GM12891 (cell line): ENCODE data around the gene CLDN7.
A peak's percentile ranks its signal among the peaks of the same experiment; 100 is the strongest.
"Not testable (repeated sequence)": the region's sequence is repeated elsewhere in the genome, so short reads cannot be mapped to it uniquely, and the experiment has no call there.

Experiments used
- DNase-seq: peaks from one replicate; pipeline ENCODE4 v3.0.0; 2011; ENCODE audit warnings: low spot score; ENCODE audit not compliant: insufficient read length
- FAIRE-seq: peaks from 2 replicates; lab custom pipeline; 2011; peaks lifted over from hg19 to GRCh38; lab: Jason Lieb, UNC
- PAX5 ChIP-seq: IDR thresholded peaks from 2 replicates; pipeline ENCODE4 v1.6.1; 2011; ENCODE audit warnings: low read length, moderate library complexity, mild to moderate bottlenecking; ENCODE audit not compliant: insufficient read depth, severe bottlenecking
- POLR2A ChIP-seq: IDR thresholded peaks from 2 replicates; pipeline ENCODE4 v1.6.1; 2011; ENCODE audit warnings: low read depth, low read length, control low read depth
- POLR2AphosphoS5 ChIP-seq: IDR thresholded peaks from 2 replicates; pipeline ENCODE4 v1.6.1; 2011; ENCODE audit warnings: low read depth, low read length, control low read depth
- POU2F2 ChIP-seq: IDR thresholded peaks from 2 replicates; pipeline ENCODE4 v1.6.1; 2011; ENCODE audit warnings: low read depth, mild to moderate bottlenecking, control low read depth, low read length, moderate library complexity
- SPI1 ChIP-seq: IDR thresholded peaks from 2 replicates; pipeline ENCODE4 v1.6.1; 2011; ENCODE audit warnings: low read depth, low read length, control low read depth
- TAF1 ChIP-seq: IDR thresholded peaks from 2 replicates; pipeline ENCODE4 v1.6.1; 2011; ENCODE audit warnings: low read depth, low read length, control low read depth

The CLDN7 gene

DNA sequence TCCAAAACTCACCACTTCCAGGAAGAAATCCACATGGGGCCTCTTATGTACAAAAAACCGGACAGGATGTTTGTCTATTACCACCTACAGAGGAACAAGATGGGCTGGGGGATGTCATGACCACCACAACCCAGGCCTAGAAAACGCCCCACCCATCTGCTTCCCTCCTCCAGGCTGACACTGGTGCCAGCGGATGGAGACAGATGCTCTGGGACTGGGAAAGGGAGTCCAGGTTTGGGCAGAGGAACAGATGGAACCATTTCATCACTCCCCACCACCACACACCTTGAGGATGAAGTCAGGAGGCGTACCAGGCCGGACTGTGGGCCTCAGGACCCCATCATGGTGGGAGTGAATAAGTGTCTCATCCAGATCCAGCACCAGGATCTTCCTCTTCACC lies 15.5 kb downstream of the CLDN7 start:
- peak; percentile 13 for FAIRE-seq
- TF ChIP-seq TAF1 (no peak), POLR2AphosphoS5 (no peak), PAX5 (no peak), POLR2A (no peak), POU2F2 (no peak), SPI1 (no peak)
- no peak for DNase-seq

DNA sequence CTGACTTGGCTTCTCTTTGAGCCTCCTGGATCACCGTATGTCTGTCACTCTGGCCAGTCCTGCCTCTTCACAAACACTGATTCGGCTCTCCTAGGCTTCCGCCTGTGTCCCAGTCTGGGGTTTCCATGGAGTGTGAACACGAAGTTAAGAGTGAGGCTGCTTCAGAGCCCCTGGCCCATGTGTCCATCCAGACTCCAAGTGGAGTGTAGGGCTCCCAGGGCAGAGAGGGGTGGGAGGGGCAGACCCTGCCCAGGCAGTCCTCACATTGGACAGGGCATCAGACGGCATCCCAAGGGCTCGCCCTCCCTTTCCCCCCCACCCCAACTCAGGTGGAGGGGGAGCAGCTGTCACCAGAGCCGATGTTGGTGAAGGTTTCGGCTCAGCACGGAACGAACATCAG lies 18.4 kb downstream of the CLDN7 start:
- not testable (repeated sequence) for FAIRE-seq, DNase-seq

DNA sequence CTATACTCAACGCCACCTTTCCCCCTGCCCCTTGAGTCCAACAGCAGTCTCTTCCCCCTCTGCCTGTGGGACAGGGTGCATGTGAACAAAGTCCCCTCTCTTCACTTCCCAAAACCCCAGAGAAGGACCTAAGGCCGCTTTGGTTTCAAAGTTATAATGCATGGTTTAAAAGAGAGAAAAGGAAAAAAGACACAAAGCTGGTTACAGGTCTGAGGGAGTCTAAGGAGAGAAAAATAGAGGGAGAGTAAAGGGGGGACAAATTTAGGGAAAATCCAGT lies 18.9 kb downstream of the CLDN7 start:
- no peak for FAIRE-seq

DNA sequence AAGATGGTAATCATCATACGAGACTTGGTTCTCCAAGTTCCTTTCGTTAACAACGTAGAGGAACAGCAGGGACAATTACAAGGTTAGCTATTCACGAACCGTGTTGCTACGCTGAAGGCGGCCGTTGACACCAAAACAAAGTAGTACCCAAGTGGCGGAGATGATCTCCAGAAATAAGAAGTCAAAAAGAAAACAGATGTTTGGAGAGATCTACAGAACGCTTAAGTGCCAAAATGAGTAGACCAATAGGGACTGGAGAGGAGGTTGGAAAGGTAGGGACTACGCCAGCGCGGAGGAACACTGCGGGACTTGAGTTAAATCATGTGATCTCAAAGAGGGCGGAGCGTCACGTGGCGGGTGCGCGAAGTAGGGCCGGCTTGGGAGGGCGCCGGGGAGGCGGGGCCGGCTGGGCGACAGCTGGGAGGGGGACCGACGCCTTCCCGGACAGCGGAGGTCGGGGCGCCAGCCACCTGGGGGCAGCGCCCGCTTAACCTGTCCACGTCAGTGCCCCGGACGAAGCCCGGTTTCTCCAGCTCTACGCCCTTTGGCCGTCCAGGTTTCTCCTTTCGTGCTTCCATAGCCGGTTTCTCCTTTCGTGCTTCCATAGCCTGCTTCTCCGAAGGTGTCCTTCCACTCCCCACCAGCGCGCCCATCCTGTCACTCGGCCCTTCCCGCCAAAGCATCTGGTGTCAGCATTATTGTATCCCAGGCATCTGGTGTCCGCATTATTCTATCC lies 19.4 kb downstream of the CLDN7 start:
- TF ChIP-seq POLR2AphosphoS5 (peak; percentile 85), TAF1 (no peak), PAX5 (no peak), POLR2A (peak; percentile 71; the same call in 1 of the 2 replicates), POU2F2 (peak; percentile 85; the same call in 1 of the 2 replicates), SPI1 (no peak; the same call in 1 of the 2 replicates)
- FAIRE-seq (no peak), DNase-seq (peak; percentile 89)

More for the DNA sequence above, 18.9 kb downstream of the CLDN7 start:
- DNase-seq: no peak
- TF ChIP-seq POLR2A (no peak), SPI1 (no peak), POLR2AphosphoS5 (no peak), TAF1 (no peak), POU2F2 (no peak), PAX5 (no peak)

DNA sequence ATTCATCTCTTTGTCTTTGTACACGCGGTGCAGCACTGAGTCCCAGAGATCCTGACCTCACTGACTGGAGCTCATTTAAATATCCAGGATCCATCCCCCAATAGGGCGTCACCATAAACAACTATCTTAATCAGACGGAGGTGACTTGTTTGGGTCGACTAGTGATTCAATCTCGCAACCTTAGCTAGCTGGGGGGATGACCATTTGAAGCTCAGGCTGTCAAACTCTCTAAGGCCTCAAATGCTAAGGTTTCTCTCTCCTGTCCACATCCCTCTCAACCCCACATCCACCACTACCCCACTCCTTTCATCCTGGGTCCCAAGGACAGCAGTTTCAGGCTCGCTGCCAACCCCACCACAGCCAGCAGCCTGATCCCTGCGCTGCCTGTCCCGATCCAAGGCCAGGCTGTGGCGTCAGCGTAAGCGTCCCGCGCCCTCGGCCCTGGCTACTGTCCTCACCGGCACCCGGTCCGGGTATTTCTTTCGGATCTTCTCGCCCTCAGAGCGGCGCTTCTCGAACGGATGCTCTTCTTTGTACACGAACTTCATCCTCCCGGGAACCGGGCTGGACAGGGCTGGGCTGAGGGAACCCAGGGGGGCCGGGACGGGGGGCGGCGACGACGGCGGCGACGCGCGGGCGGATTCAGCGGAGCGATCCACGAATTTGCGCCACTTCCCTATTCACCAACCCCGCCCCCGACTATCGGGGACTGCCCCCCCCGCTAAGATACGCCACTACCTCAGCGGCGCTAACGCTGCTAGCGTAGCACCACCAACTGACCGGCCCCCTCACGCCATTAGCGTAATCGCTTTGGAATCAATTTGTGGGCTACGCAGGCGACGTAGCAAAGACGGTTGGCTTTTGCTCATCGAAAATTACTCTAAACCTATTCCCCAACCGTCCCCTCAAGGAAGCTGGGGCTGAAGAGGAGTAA lies 20.2 kb downstream of the CLDN7 start, which contains the start of gene GABARAP:
Gene GABARAP, minus strand, starts transcription at position 667 of the 934 bp plus-strand sequence. Its CDS starts 119 bp downstream, at position 548.
- FAIRE-seq: peak; percentile 99
- peak; percentile 59 for DNase-seq
- peak; percentile 89 for TF ChIP-seq SPI1
- 0 out of 2 replicates have a peak, but pooled peaks have one; percentile 24 for TF ChIP-seq POU2F2
- no peak for TF ChIP-seq POLR2A
- TF ChIP-seq POLR2AphosphoS5: 0 out of 2 replicates have a peak, but pooled peaks have one; percentile 28
- no peak for TF ChIP-seq PAX5
- peak; percentile 35; the same call in 1 of the 2 replicates for TF ChIP-seq TAF1

DNA sequence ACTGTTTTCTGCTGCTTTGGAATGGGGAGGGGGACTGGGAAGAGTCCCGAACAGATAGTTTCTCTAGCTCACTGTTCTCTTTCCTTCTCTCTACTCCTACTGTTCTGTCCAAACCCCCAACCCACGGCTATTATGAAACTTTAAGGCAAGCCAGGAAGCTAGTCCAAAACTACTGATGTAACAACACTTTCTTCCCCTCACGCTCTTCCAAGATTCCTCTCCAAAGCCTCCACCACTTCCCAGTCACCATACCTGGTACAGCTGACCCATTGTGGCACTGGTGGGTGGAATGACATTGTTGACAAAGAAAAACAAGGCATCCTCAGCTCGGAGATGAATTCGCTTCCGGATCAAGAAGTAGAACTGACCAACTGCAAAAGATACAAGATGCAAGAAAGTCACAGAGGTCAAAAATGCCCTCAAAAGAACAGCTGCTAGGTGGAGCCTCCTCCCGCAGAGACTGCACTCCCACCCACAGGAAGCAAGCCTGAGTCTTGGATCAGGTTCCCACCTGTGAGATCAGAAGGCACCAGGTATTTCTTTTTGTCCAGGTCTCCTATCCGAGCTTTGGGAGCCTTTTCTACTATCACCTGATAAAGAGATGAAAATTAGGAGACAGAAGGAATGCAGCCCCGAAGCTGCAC lies 21.1 kb downstream of the CLDN7 start:
- FAIRE-seq (peak; percentile 88), DNase-seq (no peak)
- TF ChIP-seq POLR2A: no peak
- TF ChIP-seq POU2F2: no peak
- TF ChIP-seq POLR2AphosphoS5: no peak
- TF ChIP-seq TAF1: no peak
- no peak for TF ChIP-seq SPI1
- TF ChIP-seq PAX5: no peak

DNA sequence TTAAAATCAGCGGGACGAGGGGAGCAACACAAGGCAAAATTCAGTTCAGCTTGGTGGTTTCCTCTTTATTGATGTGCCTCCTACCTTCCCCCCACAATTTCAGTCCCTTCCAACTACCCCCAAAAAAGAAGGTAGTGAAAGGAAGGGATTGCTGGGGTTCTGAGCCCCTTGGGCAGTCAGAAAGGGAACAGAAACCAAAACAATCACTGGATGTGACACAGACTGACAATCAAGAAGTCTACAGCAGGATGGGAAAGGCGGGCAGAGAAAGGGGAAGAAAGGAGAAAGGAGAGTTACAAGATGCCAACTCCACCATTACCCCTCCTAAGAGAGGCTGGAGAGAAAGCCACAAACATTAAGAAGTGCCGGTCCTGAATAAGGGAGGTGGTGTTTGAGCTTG lies 21.9 kb downstream of the CLDN7 start:
- TF ChIP-seq PAX5 (no peak), SPI1 (peak; percentile 68)
- peak; percentile 50 for FAIRE-seq
- no peak for DNase-seq

DNA sequence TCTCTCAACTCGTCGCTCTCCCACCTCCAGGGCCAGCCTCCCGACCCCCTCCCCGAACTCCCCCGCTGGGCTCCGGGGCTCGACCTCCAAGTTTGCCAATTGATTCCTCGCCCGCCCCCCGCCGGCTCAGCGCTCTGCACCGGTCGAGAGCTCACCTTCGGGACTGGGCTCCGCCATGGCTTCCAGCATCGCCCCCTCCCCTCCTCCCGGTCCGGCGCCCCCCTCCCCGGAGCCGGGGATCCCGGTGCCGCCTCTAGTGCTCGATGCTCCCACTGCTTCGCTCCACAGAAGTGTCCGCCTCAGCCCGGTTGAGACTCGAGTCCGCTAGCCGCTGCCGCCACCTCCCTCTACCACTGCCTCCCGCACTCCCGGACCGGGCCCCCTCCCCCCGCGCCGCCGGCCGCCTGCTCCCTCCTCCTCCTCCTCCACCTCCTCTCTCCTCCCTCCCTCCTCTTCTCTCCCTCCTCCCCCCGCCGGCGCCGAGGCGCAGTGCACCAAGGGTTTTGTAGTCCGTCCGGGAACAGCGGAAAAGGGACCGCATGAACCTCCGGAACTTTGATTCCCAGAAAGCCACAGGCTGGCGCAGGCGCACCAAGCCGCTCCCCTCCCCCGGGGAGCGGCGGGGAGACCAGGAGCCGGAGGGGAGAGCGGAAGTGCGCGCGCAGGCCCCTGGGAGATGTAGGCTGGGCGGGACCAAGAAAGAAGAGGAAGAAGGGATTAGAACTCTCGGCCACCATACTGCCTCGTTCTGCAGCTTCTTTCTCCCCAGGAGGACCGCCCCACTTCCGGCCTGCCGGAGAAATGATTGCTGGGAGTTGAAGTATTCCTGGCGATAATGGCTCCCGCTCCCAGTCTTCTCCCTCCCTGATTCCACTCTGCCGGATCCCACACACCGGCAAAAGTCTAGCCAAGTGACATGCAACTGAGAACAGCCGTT lies 22.9 kb downstream of the CLDN7 start, which contains the start of gene PHF23:
Gene PHF23, minus strand, starts transcription at position 367 of the 937 bp plus-strand sequence. Its CDS starts 178 bp downstream, at position 189.
- peak; percentile 96 for DNase-seq
- TF ChIP-seq POLR2AphosphoS5: no peak
- TF ChIP-seq SPI1: peak; percentile 74
- peak; percentile 98 for FAIRE-seq

DNA sequence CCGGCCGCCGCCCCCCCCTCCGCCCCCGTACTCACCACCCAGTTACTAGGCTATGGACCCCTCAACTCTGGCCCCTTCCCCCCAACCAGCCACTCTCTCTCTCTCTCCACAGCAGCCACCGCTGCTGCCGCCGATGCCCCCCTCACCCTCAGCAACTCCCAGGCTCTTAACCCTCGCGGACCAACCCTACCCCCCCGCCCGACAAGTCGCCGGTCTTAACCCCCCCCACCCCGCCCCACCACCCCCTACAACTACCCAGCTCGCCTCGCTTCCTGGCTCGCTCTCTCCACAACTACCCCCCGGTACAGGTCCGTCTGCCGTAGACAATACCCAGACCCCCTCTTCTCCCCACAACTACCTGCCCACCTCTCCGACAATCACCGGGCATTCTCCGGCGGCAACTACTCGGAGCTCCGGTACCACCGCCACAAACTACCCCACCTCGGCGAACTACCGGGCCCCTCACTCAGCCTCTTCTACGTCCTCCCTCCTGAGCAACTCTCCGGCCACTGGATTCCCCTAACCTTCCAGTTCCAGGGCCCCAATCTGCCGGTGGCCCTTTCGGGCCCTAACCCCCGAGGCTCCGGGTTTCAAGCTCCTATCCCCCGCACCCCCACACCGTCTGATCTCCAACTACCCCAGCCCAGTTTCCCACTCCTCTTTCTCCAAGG lies 23.7 kb downstream of the CLDN7 start:
- no peak for TF ChIP-seq SPI1
- 0 out of 2 replicates have a peak, but pooled peaks have one; percentile 11 for TF ChIP-seq TAF1
- FAIRE-seq (no peak), DNase-seq (no peak)
